Epithelial cell of esophagus (primary cell): Measurements from ENCODE around the gene SURF2.
"Not testable (repeated sequence)": the region's sequence is repeated elsewhere in the genome, so short reads cannot be mapped to it uniquely, and the experiment has no call there.

Experiments used
- DNase-seq: peaks from one replicate; pipeline ENCODE4 v3.0.0; 2010; ENCODE audit warnings: low read depth
- H3K4me3 ChIP-seq: 2 replicates; pipeline ENCODE4 v1.5.1; 2011; ENCODE audit warnings: mild to moderate bottlenecking, low read length, control low read depth
- CTCF ChIP-seq: IDR thresholded peaks from 2 replicates; pipeline ENCODE4 v1.5.1; 2011; ENCODE audit warnings: low read depth, mild to moderate bottlenecking, low read length, control low read depth, inconsistent platforms; ENCODE audit not compliant: insufficient read depth; ENCODE audit errors: missing control alignments

SURF2 gene

DNA sequence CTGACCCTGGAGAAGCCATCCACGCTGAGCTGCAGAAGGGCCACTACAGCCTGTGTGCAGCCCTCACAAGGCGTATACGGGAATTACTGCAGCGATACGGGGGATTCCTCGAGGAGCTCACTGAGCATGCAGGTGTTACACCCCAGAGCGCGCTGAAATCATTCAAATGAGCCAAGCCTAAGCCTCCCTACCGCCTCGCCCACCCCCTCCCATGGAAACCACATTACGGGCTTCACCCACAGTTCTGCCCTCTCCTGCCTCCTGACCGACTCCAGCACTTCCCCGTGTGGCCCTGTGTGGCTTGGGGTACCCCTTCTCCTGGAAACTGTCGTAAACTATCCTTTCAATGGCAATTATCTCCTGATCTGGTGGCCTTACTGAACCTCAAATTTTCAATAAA lies 33.6 kb upstream of the SURF2 start:
- no peak overlapping the region for H3K4me3 ChIP-seq
- TF ChIP-seq CTCF = no peak
- no peak for DNase-seq

- DNase-seq = no peak
- H3K4me3 ChIP-seq = no peak overlapping the region
- no peak for TF ChIP-seq CTCF
Observed at GRCh38 chr9:133323211-133323610, 33.1 kb upstream of the SURF2 start.

DNA sequence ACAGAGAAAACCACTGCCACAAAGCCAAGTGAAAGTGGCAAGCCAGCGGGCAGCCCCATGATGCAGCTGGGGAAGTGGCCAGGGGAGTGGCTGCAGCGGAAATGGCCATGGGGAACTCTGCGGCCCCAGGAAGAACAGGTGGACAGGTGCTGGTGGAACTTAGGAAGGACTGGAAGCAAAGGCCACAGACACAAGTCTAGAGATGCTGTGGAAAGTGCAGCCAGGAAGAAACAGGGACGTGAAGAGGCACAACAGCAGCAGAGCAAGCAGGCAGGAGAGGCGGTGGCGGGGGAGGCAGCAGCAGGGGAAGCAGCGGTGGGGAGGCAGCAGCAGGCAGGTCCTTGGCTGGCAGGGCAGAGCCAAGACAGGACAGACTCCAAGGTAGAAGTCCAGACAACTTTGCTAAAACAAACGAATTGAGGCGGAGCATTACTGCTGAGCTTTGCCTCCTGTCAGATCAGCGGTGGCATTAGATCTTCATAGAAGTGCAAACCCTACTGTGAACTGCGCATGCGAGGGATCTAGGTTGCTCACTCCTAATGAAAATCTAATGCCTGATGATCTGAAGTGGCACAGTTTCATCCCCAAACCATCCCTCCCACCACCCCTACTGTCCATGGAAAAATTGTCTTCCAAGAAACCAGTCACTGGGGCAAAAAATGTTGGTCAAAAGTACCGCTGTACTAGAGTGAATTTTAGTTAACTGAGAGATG lies 32.2 kb upstream of the SURF2 start:
- H3K4me3 ChIP-seq = no peak overlapping the region
- no peak for DNase-seq
- TF ChIP-seq CTCF = no peak

GRCh38 chr9:133327021-133327420 lies 29.3 kb upstream of the SURF2 start:
- not testable (repeated sequence) for DNase-seq, H3K4me3 ChIP-seq

DNA sequence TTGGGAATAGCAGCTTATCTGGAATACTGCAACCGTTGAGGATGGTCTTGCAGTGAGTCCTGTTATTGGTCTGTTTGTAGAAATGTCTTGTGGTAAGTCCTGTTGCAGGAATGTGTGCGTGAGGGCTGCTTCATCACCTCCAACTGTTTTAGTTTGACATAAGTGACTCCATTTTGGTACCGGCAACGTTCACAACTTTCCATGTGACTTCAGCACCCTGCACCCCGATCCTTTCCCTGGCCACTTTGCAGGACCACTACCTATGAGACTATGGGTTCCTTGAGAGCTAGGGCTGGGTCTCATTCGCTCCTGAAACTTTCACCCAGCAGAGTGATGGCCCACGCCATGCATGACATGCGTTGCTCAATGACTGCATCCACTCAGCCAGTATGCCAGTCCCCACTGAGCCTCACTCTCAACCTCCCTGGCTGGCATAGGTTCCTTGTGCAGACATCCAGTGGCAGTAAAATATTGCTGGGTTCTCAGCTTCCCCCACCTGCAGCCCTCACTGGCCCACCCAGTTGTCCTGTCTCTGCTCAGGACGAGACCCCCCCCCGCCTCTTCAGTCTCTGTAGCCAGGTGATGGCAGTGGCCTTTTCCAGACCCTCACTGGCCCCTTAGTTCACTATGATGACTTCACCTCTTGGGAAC lies 28.4 kb upstream of the SURF2 start:
- TF ChIP-seq CTCF = no peak
- no peak for DNase-seq
- no peak overlapping the region for H3K4me3 ChIP-seq

DNA sequence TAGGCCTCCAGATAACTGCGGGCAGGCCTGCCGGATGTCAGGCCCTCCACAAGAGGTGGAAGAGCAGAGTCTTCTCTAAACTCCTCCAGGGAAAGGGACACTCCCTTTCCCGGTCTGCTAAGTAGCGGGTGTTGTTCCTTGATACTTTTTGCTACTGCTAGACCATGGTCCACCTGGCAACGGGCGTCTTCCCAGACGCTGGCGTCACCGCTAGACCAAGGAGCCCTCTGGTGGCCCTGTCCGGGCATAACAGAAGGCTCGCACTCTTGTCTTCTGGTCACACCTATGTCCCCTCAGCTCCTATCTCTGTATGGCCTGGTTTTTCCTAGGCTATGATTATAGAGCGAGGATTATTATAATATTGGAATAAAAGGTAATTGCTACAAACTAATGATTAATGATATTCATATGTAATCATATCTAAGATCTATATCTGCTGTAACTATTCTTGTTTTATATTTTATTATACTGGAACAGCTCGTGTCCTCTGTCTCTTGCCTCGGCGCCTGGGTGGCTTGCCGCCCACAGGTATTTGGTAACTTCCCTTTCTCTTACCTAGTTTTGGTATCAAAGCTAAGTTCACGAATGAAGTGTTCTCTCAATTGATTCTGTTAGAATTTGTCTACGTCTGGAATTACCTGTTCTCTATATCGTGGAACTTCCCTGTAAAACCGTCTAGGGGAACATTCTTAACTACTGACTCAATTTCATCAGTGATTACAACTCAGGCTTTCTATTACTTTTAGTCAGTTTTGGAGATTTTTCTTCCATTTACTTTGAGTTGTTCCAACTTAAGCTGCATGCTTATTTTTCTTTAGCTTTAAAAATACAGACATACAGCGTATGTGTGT lies 26.8 kb upstream of the SURF2 start:
- peak; percentile 66 for TF ChIP-seq CTCF
- peak; percentile 34 for DNase-seq
- not testable (repeated sequence) for H3K4me3 ChIP-seq

GRCh38 chr9:133331221-133331620 lies 25.1 kb upstream of the SURF2 start:
- DNase-seq = no peak
- TF ChIP-seq CTCF = no peak
- no peak overlapping the region for H3K4me3 ChIP-seq
